Esophagus squamous epithelium (tissue), 5 donors: ENCODE data around the gene CYP27B1. TPM values are rescaled to one million over a fixed set of nuclear protein-coding genes. Genes with fewer than 3 reads are reported as not detected.
"Not testable (repeated sequence)": the region's sequence is repeated elsewhere in the genome, so short reads cannot be mapped to it uniquely, and the experiment has no call there.

Experiments
- DNase-seq: peaks from one replicate; lab custom pipeline; 2025; lab: John Stamatoyannopoulos, UW
- H3K27ac ChIP-seq, 4 donors: fragments of 200-600 bp; sonication (generic); one replicate each; pipeline ENCODE4 v1.5.1; 2016 to 2019; ENCODE audit warnings: mild to moderate bottlenecking in 1 of 4
- H3K27me3 ChIP-seq, 4 donors: fragments of 200-600 bp; sonication (generic); 1 replicate in 3 of 4; 2 replicates in 1 of 4; pipeline versions ENCODE4 v1.5.1 to v1.6.0; 2017 to 2021; ENCODE audit warnings: antibody characterized with exemption in 1 of 4
- H3K36me3 ChIP-seq, 3 donors: fragments of 200-600 bp; sonication (generic); one replicate each; pipeline ENCODE4 v1.5.1; 2016 to 2019
- H3K4me1 ChIP-seq, 3 donors: fragments of 200-600 bp; sonication (generic); one replicate each; pipeline ENCODE4 v1.5.1; 2017 to 2019
- H3K4me3 ChIP-seq, 4 donors: fragments of 200-600 bp; sonication (generic); 1 replicate in 3 of 4; 2 replicates in 1 of 4; pipeline ENCODE4 v1.5.1; 2016 to 2019; ENCODE audit warnings: mild to moderate bottlenecking in 2 of 4, moderate library complexity in 1 of 4
- H3K9me3 ChIP-seq, 3 donors: fragments of 200-600 bp; sonication (generic); one replicate each; pipeline ENCODE4 v1.5.1; 2016 to 2019
- CTCF ChIP-seq, 6 experiments: fragments of 450-650 bp in 4 of 6; fragments of 200-600 bp in 2 of 6; sonication (generic) in 2 of 6; IDR thresholded peaks; one replicate each; pipeline ENCODE4 v1.5.1; 2016 to 2019; ENCODE audit warnings: antibody characterized with exemption in 6 of 6, mild to moderate bottlenecking in 4 of 6, moderate library complexity in 4 of 6
- POLR2A ChIP-seq, 4 donors: fragments of 450-650 bp; IDR thresholded peaks; one replicate each; pipeline ENCODE4 v1.6.1; 2017; ENCODE audit warnings: antibody characterized with exemption in 4 of 4, mild to moderate bottlenecking in 4 of 4, moderate library complexity in 3 of 4
- WGBS, 2 donors: methylation state at CpG; one replicate each; pipeline ENCODE4 v1.1.5; 2018; 5-methylcytosine and 5-hydroxymethylcytosine counted together
- intact Hi-C: fragments of 100-400 bp; cut with DNase I; formaldehyde crosslinking; loops from one replicate; pipeline ENCODE4 v1.15.0; 2022
- small RNA-seq, 4 donors: library from RNA; depleted of rRNA; stranded (forward); fragments of <200 nt; gene quantifications; one replicate each; pipeline ENCODE3, GENCODE V24; 2016
- total RNA-seq, 4 donors: library from RNA; depleted of rRNA; stranded (reverse); fragments of >200 nt; gene quantifications; one replicate each; pipeline ENCODE4 v1.1.0, GENCODE V29; 2016
- donor health status: DM: yes; HTN: yes; CAD: no.

Gene CYP27B1
- total RNA-seq, 4 donors from 2014 or later, result 0.18 to 1.7 (median 1.1) TPM

- intact Hi-C loops, result no loop called here
- no peak for DNase-seq
- 90 to 96% methylated on average over 4 to 12 of the region's 12 CpGs for WGBS, 2 donors
- Histone ChIP-seq H3K4me1 (no peaks in the 10 kb centered on the region), H3K27me3 (no peaks in the 10 kb centered on the region), H3K36me3 (peaks cover 16 to 98% (median 49%) of the 10 kb centered on the region in 3 donors), H3K27ac (no peak overlapping the region), H3K9me3 (no peaks in the 10 kb centered on the region), H3K4me3 (no peak overlapping the region)
- TF ChIP-seq CTCF (IDR thresholded peaks at IDR 0.05), result no peak
Observed at GRCh38 chr12:57715786-57716185, 51.1 kb downstream of the CYP27B1 start.

DNA sequence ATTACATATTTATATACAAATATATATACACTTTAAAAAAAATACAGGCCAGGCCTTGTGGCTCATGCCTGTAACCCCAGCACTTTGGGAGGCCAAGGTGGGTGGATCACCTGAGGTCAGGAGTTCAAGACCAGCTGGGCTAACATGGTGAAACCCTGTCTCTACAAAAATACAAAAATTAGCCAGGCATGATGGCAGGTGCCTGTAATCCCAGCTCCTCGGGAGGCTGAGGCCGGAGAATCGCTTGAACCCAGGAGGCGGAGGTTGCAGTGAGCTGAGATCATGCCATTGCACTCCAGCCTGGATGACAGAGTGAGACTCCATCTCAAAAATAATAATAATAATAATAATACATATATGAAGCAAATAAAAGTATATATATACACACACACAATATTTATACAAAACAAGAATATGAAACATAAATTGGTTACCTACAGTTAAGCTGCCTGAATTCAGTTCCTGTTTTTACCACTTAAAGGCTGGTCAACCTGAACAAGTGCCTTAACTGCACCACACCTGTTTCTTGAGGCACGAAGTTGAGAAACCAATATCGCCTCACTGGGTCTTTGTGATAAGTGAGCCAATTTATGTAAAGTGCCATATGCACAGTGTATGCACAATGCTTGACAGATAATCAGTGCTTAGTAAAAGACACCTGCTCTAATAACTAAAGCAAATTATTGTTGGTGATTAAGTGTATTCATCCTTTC lies 51.7 kb downstream of the CYP27B1 start:
- peaks cover 16 to 96% (median 43%) of the 10 kb centered on the region in 3 donors for H3K36me3 ChIP-seq
- H3K9me3 ChIP-seq, intact Hi-C loops, DNase-seq, H3K27ac ChIP-seq, H3K4me3 ChIP-seq, H3K4me1 ChIP-seq, H3K27me3 ChIP-seq: not testable (repeated sequence)
- 81 to 91% methylated on average over 6 of the region's 6 CpGs for WGBS, 2 donors

DNA sequence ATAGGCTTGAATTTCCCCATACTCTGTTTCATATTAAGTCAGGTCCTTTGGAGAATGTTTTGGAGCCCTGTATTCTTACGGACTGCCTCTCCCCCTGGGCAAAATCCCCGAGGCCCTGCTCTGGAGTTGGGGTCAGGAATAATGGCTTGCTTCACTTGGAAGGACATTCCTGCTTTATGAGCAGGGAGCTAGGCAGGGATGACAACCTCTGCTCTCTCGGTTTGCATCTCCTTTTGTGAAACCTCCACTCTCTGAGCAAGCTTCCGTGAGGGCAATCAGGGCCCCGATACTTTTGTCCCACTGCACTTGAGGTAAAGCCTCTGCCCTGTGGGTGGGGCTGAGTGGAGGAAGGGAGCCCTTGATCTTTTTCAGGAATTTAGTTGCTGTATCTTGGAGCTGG lies 53.7 kb downstream of the CYP27B1 start:
- intact Hi-C loops, result no loop called here
- Histone ChIP-seq H3K27ac (no peak overlapping the region), H3K36me3 (peaks cover 14 to 90% (median 25%) of the 10 kb centered on the region in 3 donors), H3K4me3 (no peak overlapping the region), H3K4me1 (no peaks in the 10 kb centered on the region), H3K27me3 (no peaks in the 10 kb centered on the region), H3K9me3 (no peaks in the 10 kb centered on the region)
- DNase-seq, result no peak
- TF ChIP-seq CTCF (IDR thresholded peaks at IDR 0.05), result no peak
- TF ChIP-seq POLR2A (IDR thresholded peaks at IDR 0.05), result no peak
- WGBS, 2 donors, result 80 to 88% methylated on average over 1 to 5 of the region's 5 CpGs

- H3K4me1 ChIP-seq, result no peaks in the 10 kb centered on the region
- no peaks in the 10 kb centered on the region for H3K27me3 ChIP-seq
- no peak overlapping the region for H3K27ac ChIP-seq
- WGBS, 2 donors, result 100% methylated on average over 3 of the region's 3 CpGs
- no peak for DNase-seq
- H3K9me3 ChIP-seq, result no peaks in the 10 kb centered on the region
- no peak overlapping the region for H3K4me3 ChIP-seq
- intact Hi-C loops, result no loop called here
- no peak for TF ChIP-seq CTCF (IDR thresholded peaks at IDR 0.05)
- peaks cover 13 to 90% (median 21%) of the 10 kb centered on the region in 3 donors for H3K36me3 ChIP-seq
Observed at GRCh38 chr12:57712701-57713100, 54.2 kb downstream of the CYP27B1 start.

Small RNA genes lying within 50 kb of the gene (small RNA-seq; reads per million reads assigned to genes)
- gene RNU6-1083P, result 0 reads per million in 4 donors

Other genes with a start within 250 kb of the CYP27B1 start
- 10 to 100 TPM in 3 of 4 donors, 1 to 10 TPM in 1; 5.1 to 23.3 (median 15.4) TPM for gene DDIT3, start 246.6 kb downstream of the CYP27B1 start, total RNA-seq
- 10 to 100 TPM; 13.8 to 33.2 (median 17.6) TPM for gene MBD6, start 244.3 kb downstream of the CYP27B1 start, total RNA-seq
- gene DCTN2, start 219.9 kb downstream of the CYP27B1 start, total RNA-seq, result 100 to 1,000 TPM; 122 to 175 (median 159) TPM
- gene KIF5A, start 217.0 kb downstream of the CYP27B1 start, total RNA-seq, result under 1 TPM in 3 of 4 donors, not detected in 1; 0.15 to 0.22 (median 0.19) TPM
- 10 to 100 TPM; 25.2 to 41.7 (median 33.1) TPM for gene PIP4K2C, start 175.9 kb downstream of the CYP27B1 start, total RNA-seq
- 10 to 100 TPM in 1 of 4 donors, 1 to 10 TPM in 3; 1.6 to 16.6 (median 5.6) TPM for gene DTX3, start 162.3 kb downstream of the CYP27B1 start, total RNA-seq
- gene ARHGEF25, start 155.6 kb downstream of the CYP27B1 start, total RNA-seq, result 10 to 100 TPM in 1 of 4 donors, 1 to 10 TPM in 2, under 1 TPM in 1; 0.76 to 27.7 (median 6.2) TPM
- gene B4GALNT1, start 133.9 kb downstream of the CYP27B1 start, total RNA-seq, result under 1 TPM; 0.18 to 0.56 (median 0.23) TPM
- gene OS9, start 72.9 kb downstream of the CYP27B1 start, total RNA-seq, result 100 to 1,000 TPM; 151 to 231 (median 168) TPM
- gene AGAP2, start 28.3 kb downstream of the CYP27B1 start, total RNA-seq, result 1 to 10 TPM in 3 of 4 donors, under 1 TPM in 1; 0.88 to 2.3 (median 1.3) TPM
- gene TSPAN31, start 22.0 kb downstream of the CYP27B1 start, total RNA-seq, result 10 to 100 TPM; 37.2 to 62.5 (median 40.2) TPM
- gene CDK4, start 14.8 kb downstream of the CYP27B1 start, total RNA-seq, result 10 to 100 TPM; 42.8 to 96.9 (median 60.4) TPM
- 1 to 10 TPM; 3.6 to 8.4 (median 5.3) TPM for gene MARCHF9, start 12.0 kb downstream of the CYP27B1 start, total RNA-seq
- gene METTL1, start 5.0 kb upstream of the CYP27B1 start, total RNA-seq, result 10 to 100 TPM in 3 of 4 donors, 1 to 10 TPM in 1; 6.7 to 16.8 (median 11.8) TPM
- gene EEF1AKMT3, start 5.5 kb upstream of the CYP27B1 start, total RNA-seq, result 1 to 10 TPM; 2.6 to 7.6 (median 3.7) TPM
- gene TSFM, start 15.7 kb upstream of the CYP27B1 start, total RNA-seq, result 10 to 100 TPM; 18.5 to 37.2 (median 24.7) TPM
- 1 to 10 TPM; 1.9 to 3.4 (median 2.5) TPM for gene AVIL, start 51.7 kb upstream of the CYP27B1 start, total RNA-seq
- 100 to 1,000 TPM in 1 of 4 donors, 10 to 100 TPM in 3; 47.1 to 120 (median 71.7) TPM for gene CTDSP2, start 79.7 kb upstream of the CYP27B1 start, total RNA-seq
- gene ATP23, start 174.5 kb upstream of the CYP27B1 start, total RNA-seq, result 10 to 100 TPM in 2 of 4 donors, 1 to 10 TPM in 2; 2.0 to 17.9 (median 8.6) TPM